Ishikawa (cell line): ENCODE data around the gene SLC4A9.

ENCODE experiments used
- CEBPB ChIP-seq: IDR thresholded peaks from 2 replicates; pipeline ENCODE4 v1.6.1; 2012
- CREB1 ChIP-seq: IDR thresholded peaks from 2 replicates; pipeline ENCODE4 v1.6.1; 2012; ENCODE audit warnings: low read depth
- EGR1 ChIP-seq: IDR thresholded peaks from 2 replicates; pipeline ENCODE4 v1.6.1; 2012
- EP300 ChIP-seq: IDR thresholded peaks from 2 replicates; pipeline ENCODE4 v1.6.1; 2012; ENCODE audit warnings: borderline replicate concordance
- FOXM1 ChIP-seq: IDR thresholded peaks from 2 replicates; pipeline ENCODE4 v1.6.1; 2012; ENCODE audit warnings: low read depth, borderline replicate concordance
- MAX ChIP-seq: IDR thresholded peaks from 2 replicates; pipeline ENCODE4 v1.6.1; 2012
- NFIC ChIP-seq: IDR thresholded peaks from 2 replicates; pipeline ENCODE4 v1.6.1; 2012
- RAD21 ChIP-seq: IDR thresholded peaks from 2 replicates; pipeline ENCODE4 v1.6.1; 2012; ENCODE audit warnings: low read depth
- REST ChIP-seq: IDR thresholded peaks from 2 replicates; pipeline ENCODE4 v1.6.1; 2012; ENCODE audit warnings: low read depth, mild to moderate bottlenecking
- TAF1 ChIP-seq: IDR thresholded peaks from 2 replicates; pipeline ENCODE4 v1.6.1; 2012; ENCODE audit warnings: low read depth, mild to moderate bottlenecking
- TCF12 ChIP-seq: IDR thresholded peaks from 2 replicates; pipeline ENCODE4 v1.6.1; 2012; ENCODE audit warnings: low read depth
- TEAD4 ChIP-seq: IDR thresholded peaks from 2 replicates; pipeline ENCODE4 v1.6.1; 2012
- YY1 ChIP-seq: IDR thresholded peaks from 2 replicates; pipeline ENCODE4 v1.6.1; 2012; ENCODE audit warnings: low read depth
- ZBTB7A ChIP-seq: IDR thresholded peaks from 2 replicates; pipeline ENCODE4 v1.6.1; 2012; ENCODE audit warnings: low read depth
- TF ChIP-seq, protein P1 (sequence below): IDR thresholded peaks from 2 replicates; pipeline ENCODE4 v1.6.1; 2012

SLC4A9 gene

GRCh38 chr5:140312791-140313189, 47.2 kb upstream of the SLC4A9 start:
- TF ChIP-seq NFIC (no peak), TEAD4 (no peak), FOXM1 (no peak), RAD21 (no peak), CEBPB (no peak), ZBTB7A (no peak), YY1 (no peak), TAF1 (no peak), REST (no peak), CREB1 (no peak), EP300 (no peak), MAX (no peak)
- TF ChIP-seq, protein P1, sequence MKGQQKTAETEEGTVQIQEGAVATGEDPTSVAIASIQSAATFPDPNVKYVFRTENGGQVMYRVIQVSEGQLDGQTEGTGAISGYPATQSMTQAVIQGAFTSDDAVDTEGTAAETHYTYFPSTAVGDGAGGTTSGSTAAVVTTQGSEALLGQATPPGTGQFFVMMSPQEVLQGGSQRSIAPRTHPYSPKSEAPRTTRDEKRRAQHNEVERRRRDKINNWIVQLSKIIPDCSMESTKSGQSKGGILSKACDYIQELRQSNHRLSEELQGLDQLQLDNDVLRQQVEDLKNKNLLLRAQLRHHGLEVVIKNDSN, result no peak

GRCh38 chr5:140317859-140318258, 42.1 kb upstream of the SLC4A9 start:
- TF ChIP-seq YY1, result no peak
- TF ChIP-seq MAX, result no peak
- TF ChIP-seq NFIC, result no peak
- TF ChIP-seq EP300, result no peak
- no peak for TF ChIP-seq TAF1
- no peak for TF ChIP-seq CEBPB
- TF ChIP-seq, protein P1, result no peak
- TF ChIP-seq TCF12, result no peak
- no peak for TF ChIP-seq ZBTB7A
- TF ChIP-seq FOXM1, result no peak
- TF ChIP-seq EGR1, result no peak
- TF ChIP-seq CREB1, result no peak
- no peak for TF ChIP-seq RAD21
- TF ChIP-seq REST, result no peak
- TF ChIP-seq TEAD4, result no peak

GRCh38 chr5:140318792-140319191, 41.2 kb upstream of the SLC4A9 start:
- no peak for TF ChIP-seq ZBTB7A
- no peak for TF ChIP-seq TAF1
- TF ChIP-seq MAX, result no peak
- TF ChIP-seq, protein P1, result no peak
- no peak for TF ChIP-seq YY1
- no peak for TF ChIP-seq NFIC
- no peak for TF ChIP-seq CREB1
- no peak for TF ChIP-seq TEAD4
- no peak for TF ChIP-seq REST
- no peak for TF ChIP-seq FOXM1
- no peak for TF ChIP-seq EGR1

DNA sequence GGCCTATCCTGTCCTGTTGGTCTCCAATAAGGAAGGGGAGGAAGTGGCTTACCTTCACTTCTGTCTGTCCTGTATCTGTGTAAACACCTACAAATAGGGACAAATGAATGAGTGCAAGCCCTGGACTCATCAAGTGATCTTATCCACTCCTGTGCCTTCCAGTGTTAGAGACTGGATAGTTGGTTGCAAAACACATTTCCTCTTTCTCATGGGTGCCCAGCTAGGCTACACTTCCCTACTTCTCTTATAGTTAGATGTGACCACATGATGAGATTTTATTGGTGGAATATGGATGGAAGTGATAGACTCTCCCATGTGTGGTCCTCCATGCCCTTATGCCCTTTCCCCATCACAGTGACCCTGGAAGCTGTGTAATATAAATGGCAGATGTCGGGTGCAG, 40.2 kb upstream of the SLC4A9 start:
- TF ChIP-seq TCF12 (no peak), TEAD4 (no peak), CEBPB (no peak)

DNA sequence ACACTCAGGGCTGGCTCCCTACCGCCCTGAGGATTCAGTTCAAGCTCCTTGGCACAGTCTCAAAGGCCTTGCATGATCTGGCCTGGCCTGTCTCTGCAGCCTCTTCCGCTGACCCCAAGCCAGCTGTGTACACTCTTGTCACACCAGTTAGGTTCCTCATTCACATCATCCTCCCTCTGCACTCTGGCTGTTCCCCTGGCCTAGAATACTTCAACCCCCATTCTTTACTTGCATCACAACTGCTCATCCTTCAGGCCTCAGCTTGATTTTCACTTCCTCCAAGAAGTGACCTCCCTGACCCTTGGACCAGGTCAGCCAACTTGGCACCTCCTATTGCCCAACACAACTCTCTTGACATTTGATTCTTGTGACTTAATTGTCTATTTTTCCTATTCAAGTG, 38.2 kb upstream of the SLC4A9 start:
- TF ChIP-seq CEBPB (no peak), REST (no peak), TEAD4 (no peak), YY1 (no peak), EP300 (no peak), NFIC (no peak), FOXM1 (no peak), MAX (no peak), TAF1 (no peak), ZBTB7A (no peak), RAD21 (no peak), EGR1 (no peak), TCF12 (no peak), CREB1 (no peak)
- TF ChIP-seq, protein P1, result no peak
